EL (cell line): ENCODE results near the gene TRDMT1.

Experiments
- DNase-seq: peaks from one replicate; pipeline ENCODE4 v3.0.0-alpha.2; 2016

TRDMT1 gene

GRCh38 chr10:17229967-17230682, 28.7 kb upstream of the TRDMT1 start:
- peak; percentile 72 for DNase-seq

DNA sequence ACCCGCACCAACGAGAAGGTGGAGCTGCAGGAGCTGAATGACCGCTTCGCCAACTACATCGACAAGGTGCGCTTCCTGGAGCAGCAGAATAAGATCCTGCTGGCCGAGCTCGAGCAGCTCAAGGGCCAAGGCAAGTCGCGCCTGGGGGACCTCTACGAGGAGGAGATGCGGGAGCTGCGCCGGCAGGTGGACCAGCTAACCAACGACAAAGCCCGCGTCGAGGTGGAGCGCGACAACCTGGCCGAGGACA, 28.2 kb upstream of the TRDMT1 start:
- DNase-seq: no peak

- DNase-seq: peak; percentile 93
Measured at GRCh38 chr10:17229016-17229716, 27.7 kb upstream of the TRDMT1 start.

DNA sequence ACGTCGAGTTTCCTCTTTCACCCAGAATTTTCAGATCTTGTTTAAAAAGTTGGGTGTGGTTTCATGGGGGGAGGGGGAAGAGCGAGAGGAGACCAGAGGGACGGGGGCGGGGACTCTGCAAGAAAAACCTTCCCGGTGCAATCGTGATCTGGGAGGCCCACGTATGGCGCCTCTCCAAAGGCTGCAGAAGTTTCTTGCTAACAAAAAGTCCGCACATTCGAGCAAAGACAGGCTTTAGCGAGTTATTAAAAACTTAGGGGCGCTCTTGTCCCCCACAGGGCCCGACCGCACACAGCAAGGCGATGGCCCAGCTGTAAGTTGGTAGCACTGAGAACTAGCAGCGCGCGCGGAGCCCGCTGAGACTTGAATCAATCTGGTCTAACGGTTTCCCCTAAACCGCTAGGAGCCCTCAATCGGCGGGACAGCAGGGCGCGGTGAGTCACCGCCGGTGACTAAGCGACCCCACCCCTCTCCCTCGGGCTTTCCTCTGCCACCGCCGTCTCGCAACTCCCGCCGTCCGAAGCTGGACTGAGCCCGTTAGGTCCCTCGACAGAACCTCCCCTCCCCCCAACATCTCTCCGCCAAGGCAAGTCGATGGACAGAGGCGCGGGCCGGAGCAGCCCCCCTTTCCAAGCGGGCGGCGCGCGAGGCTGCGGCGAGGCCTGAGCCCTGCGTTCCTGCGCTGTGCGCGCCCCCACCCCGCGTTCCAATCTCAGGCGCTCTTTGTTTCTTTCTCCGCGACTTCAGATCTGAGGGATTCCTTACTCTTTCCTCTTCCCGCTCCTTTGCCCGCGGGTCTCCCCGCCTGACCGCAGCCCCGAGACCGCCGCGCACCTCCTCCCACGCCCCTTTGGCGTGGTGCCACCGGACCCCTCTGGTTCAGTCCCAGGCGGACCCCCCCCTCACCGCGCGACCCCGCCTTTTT, 26.9 kb upstream of the TRDMT1 start, which contains the start of gene VIM:
Gene VIM, plus strand, starts transcription at position 151 of the 925 bp plus-strand sequence. CDS start 1,182 bp downstream, outside the sequence.
- DNase-seq: peak; percentile 99

DNA sequence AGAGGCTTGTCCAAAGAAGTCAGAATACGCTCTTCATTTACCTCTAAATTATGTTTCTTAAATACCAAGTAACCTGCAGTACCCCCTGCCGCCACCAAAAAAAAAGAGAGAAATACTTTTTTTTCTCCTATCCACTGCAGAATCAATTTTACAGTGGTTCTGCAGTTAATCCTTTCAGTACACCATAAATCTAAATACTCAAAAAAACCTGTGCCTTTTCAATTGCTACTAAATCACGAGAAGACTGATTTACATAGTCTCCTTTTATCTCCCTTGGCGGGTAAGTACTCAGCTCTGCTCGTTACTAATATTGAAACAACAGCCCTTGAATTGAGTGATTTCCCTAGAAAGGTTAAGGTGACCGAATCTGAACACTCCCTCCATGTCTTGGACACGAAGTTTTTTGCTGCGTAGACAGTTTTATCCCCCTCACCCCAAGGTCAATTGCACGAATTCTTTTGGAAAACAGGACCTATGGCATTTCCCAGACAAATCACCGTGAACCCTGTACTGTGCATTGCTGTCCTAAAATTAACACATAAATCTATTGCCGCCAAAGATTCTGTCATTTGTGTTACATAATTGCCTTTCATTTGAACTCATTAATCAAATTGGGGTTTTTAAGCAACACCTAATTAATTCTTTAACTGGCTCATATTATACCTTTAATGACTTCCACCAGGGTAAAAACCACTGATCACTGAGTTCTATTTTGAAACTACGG, 26.1 kb upstream of the TRDMT1 start:
- no peak for DNase-seq

GRCh38 chr10:17226891-17227303, 25.4 kb upstream of the TRDMT1 start:
- DNase-seq: no peak

DNA sequence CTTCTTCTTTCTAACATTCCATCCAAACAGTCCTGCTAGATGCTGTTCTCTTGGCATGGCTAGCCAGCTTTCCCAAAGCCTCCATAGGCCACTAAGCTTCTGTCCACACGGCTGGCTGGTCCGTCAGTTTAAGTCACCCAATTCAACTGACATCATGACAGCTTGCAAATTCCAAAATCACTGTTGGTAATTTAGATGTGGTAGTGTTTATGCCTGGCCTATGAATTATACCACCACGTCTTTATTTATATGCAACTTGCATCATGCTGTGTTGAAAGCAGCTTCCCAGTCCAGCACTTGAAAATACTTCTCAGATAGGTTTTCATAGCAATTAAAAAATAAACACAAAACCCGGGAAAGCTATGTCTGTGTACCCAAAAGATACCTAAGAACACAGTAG, 24.3 kb upstream of the TRDMT1 start:
- no peak for DNase-seq

GRCh38 chr10:17222329-17222728, 20.9 kb upstream of the TRDMT1 start:
- no peak for DNase-seq

GRCh38 chr10:17220652-17221100, 19.2 kb upstream of the TRDMT1 start:
- DNase-seq: no peak

DNA sequence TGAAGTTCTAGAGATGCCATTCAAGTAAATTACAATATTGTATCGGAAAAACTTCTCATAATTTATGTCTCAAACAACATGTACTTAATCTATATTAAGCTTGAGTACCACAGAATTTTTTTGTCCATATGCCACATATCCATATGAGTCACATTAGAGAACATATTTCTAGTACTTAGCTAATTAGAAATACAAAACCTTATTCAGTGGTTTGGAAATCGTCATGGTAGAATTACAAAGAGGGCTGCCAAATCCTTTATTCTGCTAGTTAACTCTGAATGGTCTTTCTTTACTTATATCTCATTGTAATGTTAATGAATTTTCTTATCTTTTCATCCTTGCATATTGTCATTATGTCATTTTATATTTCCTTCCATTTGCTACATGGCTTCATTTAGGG, 17.6 kb upstream of the TRDMT1 start:
- DNase-seq: peak; percentile 65

GRCh38 chr10:17217631-17218232, 16.3 kb upstream of the TRDMT1 start:
- DNase-seq: peak; percentile 93

DNA sequence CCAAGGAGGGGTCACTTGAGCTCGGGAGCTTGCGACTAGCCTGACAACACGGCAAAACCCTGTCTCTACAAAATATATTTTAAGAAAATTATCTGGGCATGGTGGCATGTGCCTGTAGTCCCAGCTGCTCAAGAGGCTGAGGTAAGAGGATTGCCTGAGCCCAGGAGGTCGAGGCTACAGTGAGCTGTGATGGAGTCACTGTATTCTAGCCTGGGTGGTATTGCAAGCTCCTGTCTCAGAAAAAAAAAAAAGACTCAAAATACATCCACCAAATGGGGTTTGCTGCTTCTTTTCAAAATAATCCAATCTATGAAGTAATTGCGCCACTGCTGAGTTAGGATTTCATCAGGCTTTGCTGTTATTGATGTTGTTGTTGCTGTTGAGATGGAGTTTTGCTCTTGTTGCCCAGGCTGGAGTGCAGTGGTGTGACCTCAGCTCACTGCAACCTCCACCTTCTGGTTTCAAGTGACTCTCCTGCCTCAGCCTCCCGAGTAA, 15.5 kb upstream of the TRDMT1 start:
- no peak for DNase-seq

DNA sequence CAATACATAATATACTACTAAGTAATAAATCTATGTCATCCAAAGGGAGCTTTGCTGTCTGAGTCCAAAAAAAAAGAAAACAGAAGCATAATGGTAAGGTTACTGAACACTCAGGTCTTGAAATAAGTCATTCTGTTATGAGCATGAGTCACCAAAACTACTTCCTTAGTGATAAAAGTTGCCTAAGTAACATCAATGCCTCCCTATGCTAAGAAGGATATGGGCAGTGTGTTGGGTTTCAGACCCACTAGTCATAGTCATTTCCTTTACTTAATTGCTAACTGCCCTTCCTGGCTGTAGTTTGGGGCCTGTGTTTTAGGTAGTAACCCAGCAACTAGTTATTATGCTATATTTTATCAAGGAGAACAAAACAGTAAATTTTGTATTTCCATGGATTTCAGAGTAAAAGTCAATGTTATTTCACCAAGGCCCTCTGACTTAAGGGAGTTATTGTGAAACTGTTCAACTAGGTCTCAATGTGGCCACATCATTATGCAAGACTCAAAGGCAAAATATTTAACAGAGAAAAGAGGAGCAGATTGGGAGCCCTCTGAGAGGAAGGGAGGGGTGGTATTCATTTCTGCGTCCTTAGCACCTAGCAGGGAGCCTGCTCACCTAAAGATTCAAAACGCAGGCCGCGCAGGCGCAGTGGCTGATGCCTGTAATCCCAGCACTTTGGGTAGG, 14.9 kb upstream of the TRDMT1 start:
- peak; percentile 93 for DNase-seq

DNA sequence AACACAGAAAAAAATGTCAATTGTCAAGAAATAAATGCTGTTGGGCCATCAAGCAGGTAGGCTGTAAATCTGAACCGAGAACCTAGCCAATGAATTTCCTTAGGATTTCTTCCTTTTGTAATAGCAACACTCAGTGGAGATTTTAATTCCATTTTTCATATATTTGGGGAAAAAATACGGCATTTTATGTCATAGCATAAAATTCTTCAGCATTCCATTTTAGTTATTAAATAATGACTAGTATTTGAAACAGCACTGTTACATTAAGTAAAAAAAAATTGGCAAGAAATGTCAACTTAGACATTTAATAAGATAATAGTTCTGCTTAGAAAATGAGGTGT, 14.3 kb upstream of the TRDMT1 start:
- DNase-seq: no peak

- DNase-seq: peak; percentile 96
Measured at GRCh38 chr10:17214971-17215781, 13.7 kb upstream of the TRDMT1 start.

- peak; percentile 49 for DNase-seq
Measured at GRCh38 chr10:17214526-17214925, 13.1 kb upstream of the TRDMT1 start.

DNA sequence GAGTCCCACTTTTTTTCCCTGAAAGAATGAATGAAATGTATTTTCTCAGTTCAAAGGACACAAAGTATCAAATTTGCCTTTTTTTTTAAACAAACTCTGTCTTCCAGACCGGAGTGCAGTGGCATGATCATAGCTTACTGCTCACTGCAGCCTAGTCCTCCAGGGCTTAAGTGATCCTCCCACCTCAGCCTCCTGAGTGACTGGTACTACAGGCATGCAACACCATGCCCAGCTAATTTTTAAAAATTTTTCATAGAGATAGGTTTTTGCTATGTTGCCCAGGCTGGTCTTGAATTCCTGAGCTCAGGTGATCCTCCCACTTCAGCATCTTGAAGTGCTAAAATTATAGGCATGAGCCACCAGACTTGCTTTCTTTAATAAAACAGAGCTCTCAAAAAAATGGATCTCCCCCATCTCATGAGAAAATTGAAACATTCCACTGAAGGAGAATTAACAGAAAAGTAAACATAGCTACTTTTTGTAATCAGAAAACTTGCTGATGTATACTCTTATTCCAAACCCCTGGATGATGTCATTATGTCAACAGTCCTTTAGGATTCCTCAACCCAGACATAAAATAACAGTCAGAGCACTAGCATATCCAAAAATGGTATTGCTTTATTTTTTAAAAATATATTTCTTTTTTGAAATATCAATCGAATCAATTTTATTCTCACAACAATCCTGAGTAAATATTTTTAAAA, 12.3 kb upstream of the TRDMT1 start:
- peak; percentile 68 for DNase-seq

- no peak for DNase-seq
Measured at GRCh38 chr10:17212802-17213221, 11.3 kb upstream of the TRDMT1 start.

GRCh38 chr10:17210361-17210760, 8.9 kb upstream of the TRDMT1 start:
- no peak for DNase-seq

- DNase-seq: no peak
Measured at GRCh38 chr10:17209881-17210280, 8.4 kb upstream of the TRDMT1 start.
